Middle frontal gyrus (tissue), 1 donor: Measurements from ENCODE around the gene ADGRA1.

Experiments used
- DNase-seq: peaks from one replicate; pipeline ENCODE4 v3.0.0-alpha.2; 2015; ENCODE audit warnings: low spot score; ENCODE audit errors: extremely low spot score

ADGRA1 gene

DNA sequence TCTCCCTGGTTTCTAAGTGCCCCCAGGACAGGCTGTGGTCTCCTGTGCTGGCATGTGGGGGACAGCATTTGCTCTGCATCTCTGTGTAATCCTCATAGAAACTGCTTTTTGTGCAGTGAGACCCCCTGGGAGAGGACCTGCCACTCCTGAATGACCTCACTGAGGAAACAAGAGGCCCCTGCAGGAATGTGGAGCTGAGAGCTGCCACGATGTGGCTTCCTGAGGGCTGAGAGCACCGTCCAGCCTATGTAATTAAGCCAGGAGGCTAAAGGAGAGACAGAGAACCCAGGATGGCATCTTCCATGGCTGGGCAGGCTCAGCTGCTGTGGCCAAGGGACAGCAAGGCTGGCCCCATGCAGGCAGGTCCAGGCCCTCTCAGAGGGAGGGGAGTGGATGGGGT lies 32.3 kb upstream of the ADGRA1 start:
- no peak for DNase-seq

DNA sequence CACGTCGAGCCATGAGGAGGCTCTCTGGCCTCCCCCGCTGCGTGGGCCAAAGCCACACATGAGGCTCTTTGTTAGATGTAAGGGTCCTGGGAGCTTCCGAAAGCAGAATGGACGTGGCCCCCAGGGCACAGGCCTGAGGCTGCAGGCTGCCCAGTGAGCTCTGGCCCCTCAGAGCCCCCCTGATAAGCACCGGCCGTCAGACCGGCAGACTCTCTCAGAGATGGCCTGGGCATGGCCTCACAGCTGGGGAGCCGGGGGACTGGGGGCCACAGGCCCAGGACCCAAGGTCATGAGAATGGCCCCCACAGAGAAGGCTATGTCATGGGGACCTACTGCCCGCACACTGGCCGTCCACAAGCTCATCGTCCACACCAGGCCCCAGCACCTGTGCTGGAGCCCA lies 31.7 kb upstream of the ADGRA1 start:
- no peak for DNase-seq

DNA sequence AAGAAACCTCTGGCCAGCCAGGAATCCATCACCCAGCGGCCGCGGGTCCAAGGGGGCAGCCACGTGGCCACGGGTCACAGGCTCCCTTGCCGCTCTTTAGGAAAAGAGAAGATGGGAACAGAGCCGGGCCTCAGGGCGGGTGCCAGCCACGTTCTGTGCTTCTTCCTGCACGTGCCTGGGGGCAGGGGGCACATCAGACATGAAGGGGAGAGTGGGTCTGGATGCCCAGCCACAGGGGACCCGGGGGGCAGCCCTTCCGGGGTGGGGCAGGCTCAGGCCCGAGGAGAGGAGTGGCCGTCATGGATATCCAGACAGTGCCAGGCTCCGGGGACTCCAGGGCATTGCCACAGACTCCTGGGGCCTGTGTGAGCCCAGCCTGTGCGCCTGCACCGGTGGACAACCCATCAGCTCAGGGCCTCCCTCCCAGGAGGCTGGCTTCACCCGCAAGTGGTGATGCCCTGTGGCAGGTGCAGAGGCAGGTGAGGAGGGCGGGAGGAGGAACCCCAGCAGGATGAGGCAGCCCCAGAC lies 31.0 kb upstream of the ADGRA1 start:
- no peak for DNase-seq

DNA sequence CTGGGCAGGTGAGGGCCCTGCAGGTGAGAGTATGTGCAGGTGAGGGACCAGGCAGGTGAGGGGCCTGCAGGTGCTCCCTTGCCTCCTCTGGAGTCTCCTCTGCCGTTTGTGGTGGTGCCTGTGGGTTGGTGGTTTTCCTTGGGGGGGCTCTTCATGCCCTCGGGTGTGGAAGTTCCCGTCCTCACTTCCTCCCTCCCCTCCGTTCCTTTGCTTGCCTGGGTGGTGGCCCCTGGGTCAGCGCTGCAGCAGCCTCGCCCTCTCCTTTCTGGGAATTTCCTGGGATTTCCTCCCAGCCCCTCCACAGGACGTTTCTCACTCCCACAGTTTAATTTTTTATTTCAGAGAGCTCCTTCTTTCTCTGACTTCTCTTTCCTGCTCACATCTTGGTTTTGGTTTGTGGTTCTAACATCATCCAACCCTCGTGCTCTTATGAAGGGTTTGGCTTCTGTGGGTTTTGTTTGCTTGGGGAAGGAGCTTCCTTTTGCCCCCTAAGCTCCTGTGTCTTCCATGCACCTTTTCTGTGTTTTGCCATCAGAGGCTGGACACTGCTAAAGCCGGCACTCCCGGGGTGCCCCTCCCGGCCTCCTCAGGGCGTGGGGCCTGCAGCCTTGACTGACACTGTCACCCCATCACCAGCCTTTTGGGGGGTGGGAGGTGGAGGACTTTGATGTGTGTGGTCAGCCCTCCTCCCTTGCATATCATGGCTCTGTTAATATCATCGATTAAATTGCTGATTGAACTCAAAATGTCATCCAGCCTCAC lies 29.2 kb upstream of the ADGRA1 start:
- DNase-seq: no peak

DNA sequence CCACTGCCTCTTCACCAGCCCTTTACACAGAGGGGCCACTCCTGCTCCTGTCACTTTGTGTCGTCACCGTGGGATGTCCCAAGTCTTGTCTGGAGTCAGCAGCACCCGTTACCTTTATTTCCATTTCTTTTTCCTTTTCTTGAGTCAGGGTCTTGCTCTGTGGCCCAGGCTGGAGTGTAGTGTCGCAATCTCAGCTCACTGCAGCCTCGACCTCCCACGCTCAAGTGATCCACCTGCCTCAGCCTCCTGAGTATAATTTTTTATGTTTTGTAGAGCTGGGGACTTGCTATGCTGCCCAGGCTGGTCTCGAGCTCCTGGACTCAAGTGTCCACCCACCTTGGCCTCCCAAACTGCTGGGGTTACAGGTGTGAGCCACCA lies 28.6 kb upstream of the ADGRA1 start:
- no peak for DNase-seq

DNA sequence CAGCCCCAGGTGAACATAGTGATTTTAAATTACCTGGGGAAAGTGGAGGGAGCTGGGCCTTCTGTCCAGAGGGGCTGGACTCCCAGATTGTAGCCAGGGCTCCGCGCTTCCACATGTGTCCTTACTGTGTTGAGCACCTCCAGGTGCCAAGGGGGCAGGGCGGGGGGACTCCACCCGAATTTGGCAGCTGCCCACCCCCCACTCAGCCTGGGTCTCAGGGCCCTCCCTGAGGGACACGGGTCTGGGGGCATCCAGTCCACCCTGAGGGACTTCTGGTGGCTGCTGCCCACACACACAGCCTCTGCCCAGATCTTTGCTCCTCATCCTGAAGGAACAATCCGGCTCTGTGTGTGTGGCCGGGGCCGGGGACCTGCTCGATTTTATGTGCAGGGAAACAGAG lies 28.2 kb upstream of the ADGRA1 start:
- DNase-seq: no peak

DNA sequence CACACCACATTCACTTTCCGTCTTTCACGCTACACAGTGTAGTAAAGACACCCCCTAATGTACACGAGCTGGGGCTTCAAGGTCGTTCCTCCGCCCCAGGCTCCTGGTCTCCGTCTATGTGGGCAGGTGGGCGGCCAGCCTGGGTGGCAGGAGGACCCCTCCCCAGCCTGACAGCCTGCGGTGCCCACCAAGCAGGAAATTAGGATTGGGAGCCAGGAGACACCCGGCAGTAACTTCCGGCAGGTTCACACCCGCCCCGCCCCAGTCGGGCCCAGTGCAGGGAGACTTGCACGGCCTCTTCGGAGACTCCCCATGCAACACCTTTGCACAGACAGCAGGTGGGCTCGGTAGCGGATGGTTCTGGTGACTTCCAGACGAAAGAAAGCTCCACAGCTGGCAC lies 27.7 kb upstream of the ADGRA1 start:
- DNase-seq: no peak

DNA sequence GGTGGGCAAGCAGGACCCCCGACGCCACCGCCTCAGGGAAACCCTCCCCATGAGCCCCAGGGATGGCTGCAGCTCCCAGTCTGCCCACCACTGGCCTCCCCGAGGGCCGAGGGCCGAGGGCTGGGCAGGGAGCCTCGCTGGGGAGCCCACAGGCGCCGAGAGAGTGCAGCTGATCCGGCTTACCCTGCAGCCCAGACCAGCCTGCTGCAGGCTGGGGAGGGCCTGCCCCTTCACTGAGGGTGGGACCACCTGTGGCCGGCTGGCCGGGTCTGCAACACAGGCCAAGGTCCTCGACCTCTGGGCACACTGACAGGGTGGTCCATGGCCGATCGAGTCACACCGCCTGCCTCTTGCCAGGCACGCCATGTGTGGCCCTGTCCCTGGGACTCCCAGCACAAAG lies 27.3 kb upstream of the ADGRA1 start:
- no peak for DNase-seq

DNA sequence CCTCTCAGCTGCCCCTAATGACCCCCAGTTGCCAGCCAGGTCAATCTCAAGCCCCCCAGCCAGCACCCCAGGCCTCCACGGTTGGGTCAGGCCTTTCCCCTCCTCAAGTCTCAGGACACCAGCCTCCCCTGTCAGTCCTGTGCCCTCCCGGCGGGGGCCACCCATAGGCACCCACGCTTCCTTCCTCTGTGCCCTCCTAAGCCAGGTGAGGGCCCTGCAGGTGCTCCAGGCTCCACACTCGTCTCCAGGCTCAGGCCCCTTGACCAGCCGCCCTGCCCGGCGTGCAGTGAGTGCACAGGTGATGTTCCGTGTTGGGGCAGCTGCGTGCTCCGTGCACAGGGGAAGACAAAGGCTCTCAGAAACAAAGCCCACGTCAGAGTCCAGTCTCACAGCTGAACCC lies 26.8 kb upstream of the ADGRA1 start:
- DNase-seq: no peak

DNA sequence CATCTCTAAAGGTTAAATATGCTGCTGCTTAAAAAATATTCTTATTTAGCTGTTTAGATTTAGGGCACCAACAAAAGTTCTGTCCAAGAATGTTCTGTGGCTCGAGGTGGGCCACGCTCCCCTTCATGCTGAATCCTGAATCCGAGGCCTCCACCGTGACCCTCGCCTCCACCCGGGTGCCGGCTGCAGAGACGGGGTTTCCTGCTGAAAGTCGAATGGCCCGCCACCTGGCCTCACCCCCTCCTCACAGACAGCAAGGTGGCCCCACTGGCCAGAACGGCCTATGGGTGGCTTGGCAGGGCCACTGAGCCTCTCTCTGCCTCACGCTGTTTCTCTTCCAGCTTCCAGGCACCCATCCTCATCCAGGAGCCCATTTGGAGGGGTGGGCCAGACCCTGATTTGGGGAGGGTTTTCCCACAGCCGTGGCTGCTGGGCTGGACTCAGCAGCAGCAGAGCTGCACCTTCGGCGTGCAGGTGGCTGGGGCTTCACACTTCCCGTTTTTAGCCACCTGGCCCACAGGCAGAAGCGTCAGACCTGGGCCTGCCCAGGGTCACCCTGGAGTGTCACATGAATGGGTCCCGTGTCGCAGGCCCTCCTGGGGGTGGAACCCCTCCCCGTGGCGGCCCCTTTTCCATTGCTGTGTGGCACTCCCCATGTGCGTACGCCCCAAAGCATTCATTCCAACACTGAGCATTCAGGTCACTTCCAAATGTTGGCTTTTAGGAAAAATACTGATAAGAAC lies 26.3 kb upstream of the ADGRA1 start:
- DNase-seq: no peak

DNA sequence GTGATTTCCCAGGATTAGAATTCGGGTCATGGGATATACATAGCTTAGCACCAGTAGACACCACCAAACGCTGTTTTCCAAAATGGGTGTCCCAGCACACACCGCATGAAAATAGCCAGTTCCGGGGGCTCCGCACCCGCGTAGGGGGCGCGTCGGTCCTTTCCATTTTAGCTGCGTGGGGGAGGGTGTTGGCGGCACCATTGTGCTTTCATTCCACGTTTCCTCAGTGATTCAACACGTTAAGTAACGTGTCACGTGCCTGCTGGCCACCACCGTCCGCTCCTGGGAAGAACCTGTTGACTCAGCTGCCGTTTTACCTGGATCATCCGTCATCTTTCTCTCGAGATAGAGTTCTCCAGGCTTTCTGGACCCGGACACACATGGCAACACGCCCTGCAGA lies 25.6 kb upstream of the ADGRA1 start:
- no peak for DNase-seq

DNA sequence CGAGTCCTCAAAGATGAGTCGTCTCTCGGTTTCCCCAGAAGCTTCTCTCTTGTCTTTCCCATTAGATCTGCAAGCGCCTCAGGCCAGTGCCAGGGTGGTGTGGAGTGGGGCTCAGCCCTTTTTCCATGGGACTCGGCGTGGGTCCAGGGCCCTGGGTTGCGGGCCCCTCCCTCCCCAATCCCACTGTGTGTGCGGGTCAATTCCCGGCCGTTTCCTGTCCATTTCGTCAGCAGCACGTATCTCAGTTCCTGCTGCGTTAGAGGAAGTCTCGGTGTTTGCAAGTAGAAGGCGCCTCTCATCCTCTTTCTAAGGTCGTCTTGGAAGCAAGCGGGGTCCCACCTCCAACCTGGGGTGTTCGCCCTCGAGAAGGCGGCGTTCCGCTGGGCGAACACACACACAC lies 25.1 kb upstream of the ADGRA1 start:
- DNase-seq: no peak

DNA sequence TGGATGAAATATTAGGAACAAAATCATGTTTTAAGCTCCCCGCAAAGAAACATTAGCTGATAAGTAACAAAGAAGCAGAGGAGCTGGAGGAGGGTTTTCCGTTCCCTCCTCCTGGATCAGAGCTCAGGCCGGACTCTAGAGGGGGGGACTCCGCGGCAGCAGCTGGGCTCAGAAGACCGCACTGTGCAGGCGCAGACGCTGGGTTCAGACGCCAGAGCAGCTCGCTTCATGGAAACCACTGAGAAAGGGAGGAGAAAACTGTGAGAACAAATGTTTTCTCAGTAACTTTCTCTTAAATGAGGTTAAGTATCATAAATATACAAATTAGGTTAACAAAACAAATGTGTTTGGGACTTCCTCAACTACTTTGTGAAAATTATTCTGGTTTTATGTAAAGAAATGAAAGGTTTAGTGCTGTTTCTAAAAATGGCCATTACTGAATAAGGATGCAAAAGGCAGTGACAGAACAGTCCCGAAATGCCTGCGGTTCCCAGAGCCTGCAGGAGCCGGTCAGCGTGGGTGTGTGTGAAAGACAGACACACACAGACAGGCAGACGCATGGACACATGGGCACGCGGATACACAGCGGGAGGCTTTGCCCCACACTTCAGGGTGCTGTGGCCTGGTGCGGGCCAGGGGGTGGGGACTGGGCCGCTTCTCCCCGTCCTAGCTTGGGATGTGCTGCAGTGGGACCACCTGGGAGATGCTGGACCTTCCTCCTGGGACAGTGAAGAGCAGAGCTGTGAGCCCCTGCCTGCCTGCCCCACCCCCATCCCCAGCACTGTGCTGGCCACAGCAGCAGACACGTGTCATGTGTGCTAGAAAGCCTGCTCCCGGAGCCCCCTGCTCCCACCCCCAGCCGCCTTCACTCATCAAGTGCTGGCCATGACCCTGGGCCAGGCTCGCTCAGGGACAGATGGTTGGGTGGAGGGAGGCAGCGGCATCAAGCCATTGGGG lies 20.3 kb upstream of the ADGRA1 start:
- DNase-seq: no peak

DNA sequence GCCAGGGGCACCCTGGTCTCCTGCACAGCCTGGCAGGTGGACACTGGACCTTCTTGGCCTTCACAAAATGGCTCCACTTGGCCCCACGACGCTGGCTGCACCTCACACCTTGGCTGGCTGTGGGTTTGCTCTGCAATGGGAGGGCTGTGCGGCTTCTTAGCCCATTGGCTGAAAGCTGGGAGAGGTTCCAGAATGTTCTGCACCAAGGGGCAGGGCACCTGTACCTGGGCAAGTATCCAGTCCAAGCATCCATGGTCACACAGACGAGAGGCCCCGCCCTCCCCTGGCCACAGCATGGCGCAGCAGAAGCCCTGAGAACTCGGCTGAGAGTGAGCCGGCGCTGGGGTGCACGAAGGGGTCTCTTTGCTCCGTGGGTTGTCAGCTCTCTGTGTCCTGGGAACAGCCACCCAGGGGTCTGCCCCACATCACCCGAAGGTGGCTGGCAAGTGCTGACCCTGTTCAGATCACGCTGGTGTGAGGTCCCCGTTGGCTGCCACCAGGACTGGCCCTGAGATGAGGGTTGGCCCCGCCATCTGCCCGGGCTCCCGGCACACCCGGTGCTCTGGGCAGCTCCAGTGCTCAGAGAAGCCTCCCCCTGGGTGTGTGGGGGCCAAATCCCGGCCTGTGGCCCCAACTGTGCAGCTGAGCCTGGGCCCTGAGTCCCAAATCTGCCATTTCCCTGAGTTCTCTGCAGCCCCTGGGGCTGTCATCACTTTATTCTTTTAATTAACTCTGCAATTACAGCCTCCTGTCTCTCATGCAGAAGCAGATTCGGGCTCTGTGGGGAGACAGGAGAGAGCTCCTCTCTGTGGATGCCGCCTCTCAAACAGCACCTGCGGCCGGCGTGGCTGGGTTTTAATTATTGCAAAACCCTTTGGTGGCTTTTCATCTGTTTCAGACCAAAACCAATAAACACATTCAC lies 19.4 kb upstream of the ADGRA1 start:
- DNase-seq: no peak

DNA sequence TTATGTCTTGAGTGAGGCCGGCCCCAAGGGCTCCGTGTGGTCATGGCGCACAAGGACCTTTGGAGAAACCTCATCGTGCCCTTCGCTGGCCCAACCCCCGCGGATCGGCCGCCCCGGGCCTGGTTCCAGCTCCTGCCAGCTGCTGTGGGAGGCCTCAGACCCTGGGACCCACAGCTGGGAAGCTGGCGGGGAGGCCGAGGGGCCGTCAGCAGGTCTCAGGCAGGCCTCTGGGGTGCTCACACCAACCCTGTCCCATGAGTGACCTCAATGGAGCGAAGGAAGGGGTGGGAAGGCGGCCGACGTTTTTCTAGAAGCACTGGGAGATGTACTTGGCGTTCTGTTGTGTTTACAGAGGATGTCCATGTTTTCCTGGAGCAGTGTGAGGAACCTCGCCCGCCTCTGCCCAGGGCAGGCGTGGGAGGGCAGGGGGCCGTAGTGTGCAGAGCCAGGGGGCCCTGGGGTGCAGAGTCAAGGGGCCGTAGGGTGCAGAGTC lies 18.6 kb upstream of the ADGRA1 start:
- DNase-seq: no peak

DNA sequence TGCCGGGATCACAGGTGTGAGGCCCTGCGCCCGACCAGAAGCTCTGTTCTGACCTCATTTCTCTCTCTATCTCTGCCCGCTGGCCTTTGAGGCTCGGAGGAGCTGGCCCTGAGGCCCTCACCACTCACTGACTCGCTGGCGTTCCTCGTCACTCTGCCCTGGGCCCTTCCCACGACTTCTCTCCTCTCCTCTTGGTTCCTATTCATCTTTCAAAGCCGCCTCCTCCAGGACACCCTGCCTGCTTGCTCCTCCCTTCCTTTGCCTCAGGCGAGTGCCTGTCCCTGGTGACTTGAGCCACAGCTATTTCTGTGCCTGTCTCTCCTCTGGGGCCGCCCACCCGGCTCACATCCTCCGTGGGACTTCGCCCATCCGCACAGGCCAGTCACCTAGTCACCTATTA lies 17.3 kb upstream of the ADGRA1 start:
- no peak for DNase-seq

DNA sequence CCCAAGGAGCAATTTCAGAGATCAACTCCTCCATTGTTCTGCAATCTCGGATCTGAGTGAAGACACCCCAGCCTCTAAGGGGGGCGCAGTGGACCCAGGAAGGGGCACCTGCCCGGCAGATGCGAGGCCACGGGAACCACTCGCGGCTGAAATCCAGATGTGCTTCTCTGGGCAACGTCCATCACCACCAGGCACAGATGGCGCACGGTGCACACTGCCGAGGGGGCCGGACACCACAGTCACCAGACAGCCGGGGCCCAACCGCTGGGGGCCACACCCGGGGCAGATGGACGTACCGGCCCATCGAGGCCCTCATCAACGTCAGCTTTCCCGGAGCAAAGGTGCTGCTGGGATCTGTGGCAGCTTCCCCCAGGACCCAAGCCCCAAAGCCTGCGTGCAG lies 16.9 kb upstream of the ADGRA1 start:
- no peak for DNase-seq

DNA sequence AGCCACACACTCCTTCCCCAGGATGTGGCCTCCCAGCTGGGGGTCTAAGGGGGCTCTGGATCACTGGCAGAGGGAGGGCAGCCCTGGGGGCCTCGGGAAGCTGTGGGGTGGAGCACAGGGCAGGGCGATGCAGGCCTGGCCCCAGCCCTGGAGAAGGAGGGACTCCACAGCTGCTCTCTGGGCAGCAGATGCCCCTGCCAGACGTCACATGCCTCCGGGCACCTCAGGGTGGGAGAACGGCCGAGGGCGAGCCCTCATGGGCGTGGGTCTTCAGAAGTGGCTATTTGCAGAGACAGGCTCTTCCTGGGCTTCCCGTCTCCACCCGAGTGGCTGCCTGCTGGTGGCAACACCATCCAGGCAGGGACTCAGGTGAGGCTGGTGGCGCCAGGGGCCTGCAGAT lies 16.0 kb upstream of the ADGRA1 start:
- DNase-seq: no peak

DNA sequence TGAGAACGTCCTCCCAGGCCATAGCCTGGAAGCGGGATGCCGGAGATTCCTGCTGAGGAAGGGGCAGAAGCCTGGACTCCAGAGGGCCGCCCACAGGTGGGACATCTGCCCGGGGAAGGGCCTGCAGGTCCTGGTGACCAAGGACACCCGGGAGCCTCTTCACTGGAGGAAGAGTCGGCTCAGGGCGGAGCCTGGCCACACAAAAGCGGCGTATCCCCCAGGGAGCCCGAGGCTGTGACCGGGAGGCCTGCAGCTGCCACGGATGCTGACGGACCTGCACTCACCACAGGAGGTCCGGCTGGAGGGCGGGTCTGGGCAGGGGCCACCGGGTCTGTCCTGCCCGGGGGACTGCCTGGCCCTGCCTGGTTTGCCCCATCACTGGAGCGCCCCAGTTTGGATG lies 15.5 kb upstream of the ADGRA1 start:
- no peak for DNase-seq

DNA sequence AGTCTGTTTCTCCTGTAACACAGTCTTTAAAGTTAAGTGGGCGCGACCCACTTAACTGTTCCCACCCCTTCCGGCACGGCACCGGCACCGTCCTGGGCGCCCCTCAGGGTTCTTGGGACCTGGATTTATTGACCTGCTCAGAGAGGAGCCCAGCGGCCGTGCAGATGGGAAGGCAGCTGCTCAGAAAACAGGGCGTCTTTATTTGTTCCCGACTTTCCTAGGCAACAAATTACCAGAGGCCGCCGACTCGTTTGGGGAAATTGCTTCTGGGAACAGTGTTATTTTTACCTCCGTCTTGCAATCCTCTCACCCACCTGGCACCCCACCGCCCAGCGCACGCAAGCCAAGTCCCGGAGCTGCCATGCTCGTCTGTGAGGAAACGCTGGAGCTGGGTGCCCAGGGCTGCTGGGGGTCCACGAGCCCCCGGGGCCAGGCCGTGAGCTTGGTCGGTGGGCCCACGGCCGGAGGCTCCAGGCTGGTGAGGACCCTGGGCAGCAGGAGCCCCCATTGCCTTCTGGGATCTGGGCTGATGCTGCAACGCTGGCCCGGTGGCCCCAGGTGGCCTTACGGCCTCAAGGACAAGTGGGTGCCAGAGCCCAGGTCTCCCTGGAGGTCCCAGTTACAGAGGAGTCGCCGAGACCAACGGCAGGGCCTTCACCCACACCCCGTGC lies 14.9 kb upstream of the ADGRA1 start:
- no peak for DNase-seq
